LNCaP clone FGC (cell line): Measurements from ENCODE around the gene FAM120B.

Source experiments
- DNase-seq: peaks from one replicate; pipeline ENCODE4 v3.0.0-alpha.2; 2011; ENCODE audit warnings: low read depth
- H3K4me3 ChIP-seq: 2 replicates; pipeline ENCODE4 v1.5.1; 2011; ENCODE audit warnings: mild to moderate bottlenecking, low read depth, low read length, control low read depth
- CTCF ChIP-seq: IDR thresholded peaks from 2 replicates; pipeline ENCODE4 v1.5.1; 2012; ENCODE audit warnings: mild to moderate bottlenecking; ENCODE audit not compliant: control insufficient read depth, insufficient read depth; ENCODE audit errors: extremely low read depth

The FAM120B gene

GRCh38 chr6:170415318-170415717 lies 108.8 kb downstream of the FAM120B start:
- DNase-seq: no peak
- no peak for TF ChIP-seq CTCF
- no peak overlapping the region for H3K4me3 ChIP-seq

GRCh38 chr6:170416303-170416702 lies 109.7 kb downstream of the FAM120B start:
- no peak for DNase-seq
- no peak for TF ChIP-seq CTCF
- no peak overlapping the region for H3K4me3 ChIP-seq

GRCh38 chr6:170416959-170417606 lies 110.5 kb downstream of the FAM120B start:
- no peak overlapping the region for H3K4me3 ChIP-seq
- TF ChIP-seq CTCF: no peak
- DNase-seq: no peak

GRCh38 chr6:170417881-170418280 lies 111.3 kb downstream of the FAM120B start:
- no peak for TF ChIP-seq CTCF
- DNase-seq: no peak
- no peak overlapping the region for H3K4me3 ChIP-seq

GRCh38 chr6:170420283-170420682 lies 113.7 kb downstream of the FAM120B start:
- H3K4me3 ChIP-seq: no peak overlapping the region
- TF ChIP-seq CTCF: no peak
- DNase-seq: no peak

- H3K4me3 ChIP-seq: no peak overlapping the region
- no peak for TF ChIP-seq CTCF
Observed at GRCh38 chr6:170420791-170421776, 114.5 kb downstream of the FAM120B start.

GRCh38 chr6:170421921-170422320 lies 115.4 kb downstream of the FAM120B start:
- H3K4me3 ChIP-seq: no peak overlapping the region

More at GRCh38 chr6:170420791-170421776, 114.5 kb downstream of the FAM120B start:
- no peak for DNase-seq

More at GRCh38 chr6:170421921-170422320, 115.4 kb downstream of the FAM120B start:
- DNase-seq: no peak
- TF ChIP-seq CTCF: no peak
